ENCODE data around the gene TBC1D1. TPM values are rescaled to one million over a fixed set of nuclear protein-coding genes. Genes with fewer than 3 reads are reported as not detected.

TBC1D1 gene
- total and polyA plus RNA-seq, 2 donors (not counting 1 experiment from before 2014, with no cell fraction given): 39.7 to 90.0 TPM

DNA sequence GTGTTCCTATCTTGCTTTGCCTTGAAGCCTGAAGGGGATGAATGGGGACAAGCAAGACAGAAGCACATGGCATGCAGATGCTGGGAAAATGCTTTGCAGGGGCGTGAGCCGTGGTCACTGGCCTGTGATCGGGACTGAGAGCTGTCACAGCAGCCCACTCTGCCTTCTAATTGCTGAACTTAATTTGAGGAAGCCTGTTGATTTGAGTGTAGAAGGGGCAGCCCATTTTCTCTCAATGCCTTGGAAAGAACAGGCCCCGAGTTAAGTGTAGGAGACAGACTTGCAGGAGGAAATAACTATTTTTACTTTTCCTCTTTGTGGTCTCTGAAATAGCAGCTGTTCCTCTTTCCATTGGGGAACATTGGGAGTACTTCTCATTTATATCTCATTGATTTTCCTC is 26.1 kb upstream of the TBC1D1 start:
- no peak for TF ChIP-seq EZH2 (IDR thresholded peaks at IDR 0.05; ENCODE audit: low read length, missing control alignments)
- TF ChIP-seq, protein P1, sequence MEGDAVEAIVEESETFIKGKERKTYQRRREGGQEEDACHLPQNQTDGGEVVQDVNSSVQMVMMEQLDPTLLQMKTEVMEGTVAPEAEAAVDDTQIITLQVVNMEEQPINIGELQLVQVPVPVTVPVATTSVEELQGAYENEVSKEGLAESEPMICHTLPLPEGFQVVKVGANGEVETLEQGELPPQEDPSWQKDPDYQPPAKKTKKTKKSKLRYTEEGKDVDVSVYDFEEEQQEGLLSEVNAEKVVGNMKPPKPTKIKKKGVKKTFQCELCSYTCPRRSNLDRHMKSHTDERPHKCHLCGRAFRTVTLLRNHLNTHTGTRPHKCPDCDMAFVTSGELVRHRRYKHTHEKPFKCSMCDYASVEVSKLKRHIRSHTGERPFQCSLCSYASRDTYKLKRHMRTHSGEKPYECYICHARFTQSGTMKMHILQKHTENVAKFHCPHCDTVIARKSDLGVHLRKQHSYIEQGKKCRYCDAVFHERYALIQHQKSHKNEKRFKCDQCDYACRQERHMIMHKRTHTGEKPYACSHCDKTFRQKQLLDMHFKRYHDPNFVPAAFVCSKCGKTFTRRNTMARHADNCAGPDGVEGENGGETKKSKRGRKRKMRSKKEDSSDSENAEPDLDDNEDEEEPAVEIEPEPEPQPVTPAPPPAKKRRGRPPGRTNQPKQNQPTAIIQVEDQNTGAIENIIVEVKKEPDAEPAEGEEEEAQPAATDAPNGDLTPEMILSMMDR (conservative IDR thresholded peaks at IDR 0.05 in 1 of 2, IDR thresholded peaks at IDR 0.05 in 1 of 2; ENCODE audit: low read depth in 1 of 2, low read length in 2 of 2): no peak

DNA sequence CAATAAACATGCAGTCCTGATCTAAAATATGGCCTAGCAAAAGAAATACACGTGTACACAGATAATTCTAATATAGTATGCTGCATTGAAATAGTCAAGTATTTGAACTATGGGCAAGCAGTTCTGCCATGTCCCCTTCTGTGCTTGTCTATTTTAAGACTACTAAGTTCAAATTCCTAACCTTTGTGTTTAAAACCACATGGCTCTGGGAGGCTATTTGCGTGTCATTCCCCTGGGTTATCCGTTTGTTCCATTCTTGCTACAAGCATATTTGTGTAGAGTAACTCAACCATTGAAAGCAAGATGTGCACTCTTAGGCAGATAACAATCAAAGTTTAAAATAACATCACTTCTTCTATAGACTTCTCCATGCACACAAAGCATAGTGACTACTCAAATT is 25.4 kb upstream of the TBC1D1 start:
- H2AFZ ChIP-seq (ENCODE audit: low read length): no peak overlapping the region
- no peaks in the 10 kb centered on the region for H4K20me1 ChIP-seq (ENCODE audit: control insufficient read depth, extremely low read depth, insufficient read depth, low read length)
- H3K9ac ChIP-seq (ENCODE audit: insufficient read depth, low read length): no peak overlapping the region
- no peak overlapping the region for H3K27ac ChIP-seq (ENCODE audit: insufficient read depth, low read length)
- no peak overlapping the region for H3K4me2 ChIP-seq (ENCODE audit: extremely low read depth, insufficient read depth, low read length)
- H3K27me3 ChIP-seq (ENCODE audit: control insufficient read depth, insufficient read depth, low read length): no peaks in the 10 kb centered on the region
- no peaks in the 10 kb centered on the region for H3K9me3 ChIP-seq (ENCODE audit: control insufficient read depth, insufficient read depth, low read depth, low read length)
- no peaks in the 10 kb centered on the region for H3K4me1 ChIP-seq (ENCODE audit: control insufficient read depth, extremely low read depth, insufficient read depth, low read length)
- DNase-seq (ENCODE audit: low read depth in 2 of 2): peak in 1 of 2 donors; percentile 44
- no peaks in the 10 kb centered on the region for H3K79me2 ChIP-seq (ENCODE audit: control insufficient read depth, insufficient read depth, low read length)
- no peak overlapping the region for H3K4me3 ChIP-seq (replicated peaks in 1 of 4; ENCODE audit: control extremely low read depth in 1 of 4, insufficient read depth in 1 of 4, low read depth in 3 of 4, low read length in 4 of 4)
- H3K36me3 ChIP-seq (ENCODE audit: control insufficient read depth, insufficient read depth, low read length): no peaks in the 10 kb centered on the region
- TF ChIP-seq, protein P1 (conservative IDR thresholded peaks at IDR 0.05 in 1 of 2, IDR thresholded peaks at IDR 0.05 in 1 of 2; ENCODE audit: low read depth in 1 of 2, low read length in 2 of 2): no peak
- TF ChIP-seq EZH2 (IDR thresholded peaks at IDR 0.05; ENCODE audit: low read length, missing control alignments): no peak

More for the DNA sequence above, 26.1 kb upstream of the TBC1D1 start:
- H3K36me3 ChIP-seq (ENCODE audit: control insufficient read depth, insufficient read depth, low read length): no peaks in the 10 kb centered on the region
- H3K79me2 ChIP-seq (ENCODE audit: control insufficient read depth, insufficient read depth, low read length): no peaks in the 10 kb centered on the region
- H3K4me3 ChIP-seq (replicated peaks in 1 of 4; ENCODE audit: control extremely low read depth in 1 of 4, insufficient read depth in 1 of 4, low read depth in 3 of 4, low read length in 4 of 4): no peak overlapping the region
- no peak overlapping the region for H3K9ac ChIP-seq (ENCODE audit: insufficient read depth, low read length)
- DNase-seq (ENCODE audit: low read depth in 2 of 2): no peak
- H3K4me2 ChIP-seq (ENCODE audit: extremely low read depth, insufficient read depth, low read length): no peak overlapping the region
- H2AFZ ChIP-seq (ENCODE audit: low read length): no peak overlapping the region
- no peaks in the 10 kb centered on the region for H3K9me3 ChIP-seq (ENCODE audit: control insufficient read depth, insufficient read depth, low read depth, low read length)
- no peaks in the 10 kb centered on the region for H3K4me1 ChIP-seq (ENCODE audit: control insufficient read depth, extremely low read depth, insufficient read depth, low read length)
- H3K27ac ChIP-seq (ENCODE audit: insufficient read depth, low read length): no peak overlapping the region
- no peaks in the 10 kb centered on the region for H3K27me3 ChIP-seq (ENCODE audit: control insufficient read depth, insufficient read depth, low read length)
- H4K20me1 ChIP-seq (ENCODE audit: control insufficient read depth, extremely low read depth, insufficient read depth, low read length): no peaks in the 10 kb centered on the region

DNA sequence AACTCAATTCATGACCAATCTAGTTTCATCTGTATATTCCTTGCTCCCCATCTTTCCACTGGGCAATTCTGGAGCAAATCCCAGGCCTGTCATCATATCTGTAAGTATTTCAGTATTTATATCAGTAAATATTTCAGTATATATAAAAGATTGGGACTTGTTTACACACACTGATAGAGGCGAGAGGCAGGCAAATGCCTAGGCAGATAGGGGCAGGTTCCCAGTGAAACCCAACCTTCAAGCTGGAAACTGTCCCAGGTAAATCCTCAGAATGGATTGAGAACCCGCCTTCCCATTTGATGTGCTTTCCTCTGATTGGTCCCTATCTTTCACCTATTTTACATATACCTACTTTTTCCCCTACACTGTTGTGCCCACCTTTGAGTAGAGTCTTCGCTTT is 23.8 kb upstream of the TBC1D1 start:
- H4K20me1 ChIP-seq (ENCODE audit: control insufficient read depth, extremely low read depth, insufficient read depth, low read length): no peaks in the 10 kb centered on the region
- H2AFZ ChIP-seq (ENCODE audit: low read length): no peak overlapping the region
- no peak overlapping the region for H3K9ac ChIP-seq (ENCODE audit: insufficient read depth, low read length)
- no peak overlapping the region for H3K4me3 ChIP-seq (replicated peaks in 1 of 4; ENCODE audit: control extremely low read depth in 1 of 4, insufficient read depth in 1 of 4, low read depth in 3 of 4, low read length in 4 of 4)
- TF ChIP-seq EZH2 (IDR thresholded peaks at IDR 0.05; ENCODE audit: low read length, missing control alignments): no peak
- TF ChIP-seq, protein P1 (conservative IDR thresholded peaks at IDR 0.05 in 1 of 2, IDR thresholded peaks at IDR 0.05 in 1 of 2; ENCODE audit: low read depth in 1 of 2, low read length in 2 of 2): no peak
- no peaks in the 10 kb centered on the region for H3K9me3 ChIP-seq (ENCODE audit: control insufficient read depth, insufficient read depth, low read depth, low read length)
- H3K36me3 ChIP-seq (ENCODE audit: control insufficient read depth, insufficient read depth, low read length): no peaks in the 10 kb centered on the region
- no peaks in the 10 kb centered on the region for H3K27me3 ChIP-seq (ENCODE audit: control insufficient read depth, insufficient read depth, low read length)
- H3K27ac ChIP-seq (ENCODE audit: insufficient read depth, low read length): no peak overlapping the region
- DNase-seq (ENCODE audit: low read depth in 2 of 2): no peak
- H3K79me2 ChIP-seq (ENCODE audit: control insufficient read depth, insufficient read depth, low read length): no peaks in the 10 kb centered on the region
- no peaks in the 10 kb centered on the region for H3K4me1 ChIP-seq (ENCODE audit: control insufficient read depth, extremely low read depth, insufficient read depth, low read length)
- H3K4me2 ChIP-seq (ENCODE audit: extremely low read depth, insufficient read depth, low read length): no peak overlapping the region
